Mesothelial cell of epicardium (in vitro differentiated cells): ENCODE measurements around the gene KCTD10. TPM values are rescaled to one million over a fixed set of nuclear protein-coding genes. Genes with fewer than 3 reads are reported as not detected.
"Not testable (repeated sequence)": the region's sequence is repeated elsewhere in the genome, so short reads cannot be mapped to it uniquely, and the experiment has no call there.

ENCODE experiments used
- DNase-seq, 2 experiments: peaks; one replicate each; pipeline ENCODE4 v3.0.0; 2021; ENCODE audit warnings: low spot score in 2 of 2; ENCODE audit not compliant: unreplicated experiment in 2 of 2
- H3K27ac Mint-ChIP-seq: 2 replicates; pipeline ENCODE4 v1.8.0; 2021; ENCODE audit warnings: mixed read lengths
- H3K27me3 Mint-ChIP-seq: 2 replicates; pipeline ENCODE4 v1.8.0; 2021; ENCODE audit warnings: low read depth, mixed read lengths
- H3K36me3 Mint-ChIP-seq: 2 replicates; pipeline ENCODE4 v1.8.0; 2021; ENCODE audit warnings: mixed read lengths
- H3K4me1 Mint-ChIP-seq: 2 replicates; pipeline ENCODE4 v1.8.0; 2021; ENCODE audit warnings: mixed read lengths
- H3K4me3 Mint-ChIP-seq: 2 replicates; pipeline ENCODE4 v1.8.0; 2021; ENCODE audit warnings: mild to moderate bottlenecking, moderate library complexity, mixed read lengths
- H3K9me3 Mint-ChIP-seq: 2 replicates; pipeline ENCODE4 v1.8.0; 2021; ENCODE audit warnings: mixed read lengths
- CTCF ChIP-seq: fragments of 200-600 bp; sonication (generic); IDR thresholded peaks from one replicate; pipeline ENCODE4 v1.5.0; 2021; ENCODE audit warnings: antibody characterized with exemption; ENCODE audit not compliant: unreplicated experiment
- total RNA-seq: library from RNA; stranded (reverse); gene quantifications from 3 replicates; pipeline ENCODE4 v1.2.1, GENCODE V29; 2021

Gene KCTD10
- total RNA-seq, 1 donor from 2014 or later, result 56.2 TPM

- Mint-ChIP-seq H3K27ac (peak overlapping the region; percentile 100), H3K27me3 (no peaks in the 10 kb centered on the region), H3K4me3 (peak overlapping the region; percentile 88), H3K9me3 (no peaks in the 10 kb centered on the region), H3K4me1 (peaks cover 29% of the 10 kb centered on the region), H3K36me3 (no peaks in the 10 kb centered on the region)
- no peak for TF ChIP-seq CTCF
- DNase-seq, result no peak
These were observed 304 bp downstream of the KCTD10 start for GRCh38 chr12:109476807-109477184.

DNA sequence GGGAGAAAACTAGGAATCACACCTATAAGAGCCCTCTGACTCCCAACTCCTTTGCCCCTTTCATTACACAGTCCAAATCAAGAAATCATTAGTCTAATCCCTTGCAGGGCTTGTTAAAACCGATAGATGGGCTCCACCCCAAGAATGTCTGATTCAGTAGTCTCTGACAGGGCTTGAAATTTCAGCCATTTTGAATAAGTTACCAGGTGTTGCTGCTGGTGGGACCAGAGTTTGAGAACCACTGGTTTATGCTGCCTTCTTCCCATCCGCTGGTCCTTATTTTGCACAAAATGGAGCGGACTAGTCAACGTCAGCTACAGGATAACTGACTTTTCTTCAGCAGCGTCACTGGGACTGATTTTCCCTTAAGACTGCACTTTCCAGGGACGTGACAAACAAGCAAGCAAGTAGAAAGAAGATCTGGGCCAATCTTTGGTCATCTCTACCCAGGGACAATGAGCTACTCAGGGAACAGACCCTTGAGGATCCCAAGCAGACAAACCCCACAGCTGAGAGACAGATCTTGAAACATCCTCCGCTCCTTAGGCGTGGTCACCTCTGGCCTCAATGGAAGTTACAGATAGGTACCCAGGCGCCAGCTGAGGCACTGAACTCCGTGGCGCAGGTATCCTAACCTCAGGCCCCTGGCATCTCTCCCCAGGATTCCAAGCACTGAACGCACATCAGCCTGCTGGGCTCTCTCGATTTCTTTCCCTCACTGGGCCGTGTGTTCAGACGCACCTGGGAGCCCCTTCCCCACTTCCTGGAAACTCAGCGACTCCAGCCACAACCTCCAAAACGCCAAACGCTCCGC lies 900 bp downstream of the KCTD10 start:
- TF ChIP-seq CTCF, result no peak
- Mint-ChIP-seq H3K9me3 (no peaks in the 10 kb centered on the region), H3K36me3 (no peaks in the 10 kb centered on the region), H3K27ac (peak overlapping the region; percentile 100), H3K4me3 (peak overlapping the region; percentile 88), H3K4me1 (peaks cover 29% of the 10 kb centered on the region), H3K27me3 (no peaks in the 10 kb centered on the region)
- no peak for DNase-seq

DNA sequence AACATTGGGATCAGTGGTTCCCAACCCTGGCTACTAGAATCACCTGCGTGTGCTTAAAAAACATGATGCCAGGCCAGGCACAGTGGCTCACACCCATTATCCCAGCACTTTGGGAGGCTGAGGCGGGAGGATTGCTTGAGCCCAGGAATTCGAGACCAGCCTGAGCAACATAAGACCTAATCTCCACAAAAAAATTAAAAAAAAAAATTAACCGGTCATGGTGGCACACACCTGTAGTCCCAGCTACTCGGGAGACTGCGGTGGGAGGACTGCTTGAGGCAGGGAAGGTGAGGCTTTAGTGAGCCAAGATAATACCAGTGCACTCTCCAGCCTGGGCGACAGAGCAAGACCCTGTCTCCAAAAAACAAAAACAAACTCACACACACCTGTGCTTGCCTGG lies 2.0 kb downstream of the KCTD10 start:
- Mint-ChIP-seq H3K27me3 (no peaks in the 10 kb centered on the region), H3K4me1 (peaks cover 29% of the 10 kb centered on the region), H3K4me3 (peak overlapping the region; percentile 88), H3K9me3 (no peaks in the 10 kb centered on the region), H3K27ac (no peak overlapping the region), H3K36me3 (no peaks in the 10 kb centered on the region)
- no peak for TF ChIP-seq CTCF
- no peak for DNase-seq

- H3K4me1 Mint-ChIP-seq, result peaks cover 20% of the 10 kb centered on the region
These were observed 3.4 kb downstream of the KCTD10 start for GRCh38 chr12:109473526-109474270.

DNA sequence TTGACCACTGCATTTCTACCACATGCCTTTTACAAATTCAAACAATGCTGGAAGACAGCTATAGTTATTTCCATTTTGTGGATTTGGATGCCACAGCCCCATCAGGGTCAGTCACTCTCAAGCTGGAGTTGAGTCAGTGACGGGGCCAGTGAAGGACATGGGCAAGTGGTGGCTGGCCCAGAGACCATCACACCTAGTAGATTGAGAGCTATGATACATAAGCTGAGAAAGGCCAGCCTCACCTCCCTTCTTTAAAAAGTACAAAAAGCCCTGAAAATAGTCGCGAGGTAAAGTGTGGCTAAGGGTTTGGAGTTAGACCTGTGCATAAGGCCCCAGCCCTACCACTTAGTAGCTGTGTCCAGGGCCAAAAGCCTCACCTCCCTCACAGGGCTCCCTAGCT lies 4.1 kb downstream of the KCTD10 start:
- Mint-ChIP-seq H3K4me1 (peaks cover 19% of the 10 kb centered on the region), H3K27me3 (no peaks in the 10 kb centered on the region), H3K9me3 (no peaks in the 10 kb centered on the region), H3K27ac (no peak overlapping the region), H3K4me3 (no peak overlapping the region), H3K36me3 (peaks cover 8% of the 10 kb centered on the region)
- no peak for TF ChIP-seq CTCF
- no peak for DNase-seq

More at GRCh38 chr12:109473526-109474270, 3.4 kb downstream of the KCTD10 start:
- not testable (repeated sequence) for H3K36me3 Mint-ChIP-seq, H3K4me3 Mint-ChIP-seq, H3K9me3 Mint-ChIP-seq, H3K27ac Mint-ChIP-seq, H3K27me3 Mint-ChIP-seq, DNase-seq

GRCh38 chr12:109469517-109469916 lies 7.6 kb downstream of the KCTD10 start:
- Mint-ChIP-seq H3K36me3 (peaks cover 16% of the 10 kb centered on the region), H3K4me1 (peaks cover 10% of the 10 kb centered on the region), H3K27me3 (no peaks in the 10 kb centered on the region), H3K27ac (no peak overlapping the region), H3K4me3 (no peak overlapping the region), H3K9me3 (no peaks in the 10 kb centered on the region)
- DNase-seq, result no peak
- no peak for TF ChIP-seq CTCF
